Measurements from ENCODE around the gene IGFBP2. TPM values are rescaled to one million over a fixed set of nuclear protein-coding genes. Genes with fewer than 3 reads are reported as not detected.

Gene IGFBP2
- total and polyA plus RNA-seq, 2 of the 13 experiments (the other 11 are each of a cell fraction or from before 2014, with no cell fraction given): 2.0 to 5.8 TPM

- no peak overlapping the region for H2AFZ ChIP-seq (ENCODE audit: low read length)
- TF ChIP-seq RARG (CRISPR knock-in tag; IDR thresholded peaks at IDR 0.05; ENCODE audit: low read depth) (no peak), ELF3 (CRISPR knock-in tag; IDR thresholded peaks at IDR 0.05) (no peak), FOXP1 (IDR thresholded peaks at IDR 0.05) (no peak), FOXP1 (CRISPR knock-in tag; IDR thresholded peaks at IDR 0.05) (no peak), TFAP4 (IDR thresholded peaks at IDR 0.05; ENCODE audit: borderline replicate concordance, low read depth) (no peak), ZNF496 (CRISPR knock-in tag; IDR thresholded peaks at IDR 0.05; ENCODE audit: insufficient replicate concordance) (no peak), ZNF260 (CRISPR knock-in tag; IDR thresholded peaks at IDR 0.05; ENCODE audit: borderline replicate concordance, low read depth) (no peak), ZNF646 (CRISPR knock-in tag; IDR thresholded peaks at IDR 0.05) (no peak)
- in situ Hi-C loops (cut with HindIII; ENCODE audit: extremely low pct_ligation_motif_present, low pct_unique_long_range_greater_than_20kb): no loop called here
- H3K4me1 ChIP-seq (ENCODE audit: insufficient read depth, low read length): no peaks in the 10 kb centered on the region
- H4K20me1 ChIP-seq (ENCODE audit: insufficient read depth, low read length): no peaks in the 10 kb centered on the region
- peaks cover 5 to 65% of the 10 kb centered on the region in 2 experiments for H3K27me3 ChIP-seq (ENCODE audit: control insufficient read depth in 1 of 2, insufficient read depth in 2 of 2, low read length in 2 of 2)
- H3K27ac ChIP-seq (ENCODE audit: extremely low read length, insufficient read depth, low read length): no peak overlapping the region
- no peak for ATAC-seq
- no peak overlapping the region for H3K4me3 ChIP-seq (replicated peaks in 1 of 3; ENCODE audit: insufficient read depth in 1 of 3, low read depth in 2 of 3, low read length in 3 of 3)
- ChIA-PET CTCF (ENCODE audit: low intra/inter-chr PET ratio, low total read pairs) (no interaction called here), POLR2A (no interaction called here)
- H3K9ac ChIP-seq (ENCODE audit: insufficient read depth, low read depth, low read length): no peak overlapping the region
- no peak overlapping the region for H3K4me2 ChIP-seq (ENCODE audit: low read depth, low read length)
- FAIRE-seq: no peak
- no peaks in the 10 kb centered on the region for H3K36me3 ChIP-seq (replicated peaks in 1 of 2; ENCODE audit: control insufficient read depth in 1 of 2, insufficient read depth in 2 of 2, low read length in 2 of 2)
- 27% methylated on average over 21 of the region's 21 CpGs for WGBS (ENCODE audit: low lambda C conversion rate)
- no TSS peak for BruUV-seq (replicated peaks)
- no peak for DNase-seq (ENCODE audit: low spot score)
- no peaks in the 10 kb centered on the region for H3K79me2 ChIP-seq (ENCODE audit: insufficient read depth, low read length)
- intact Hi-C loops (cut with micrococcal nuclease; ENCODE audit: unreplicated experiment): no loop called here
- H3K9me3 ChIP-seq (ENCODE audit: low read length): no peaks in the 10 kb centered on the region
Observed at GRCh38 chr2:216678813-216679657, 45.8 kb downstream of the IGFBP2 start.
